Thoracic aorta (tissue), 2 donors: Measurements from ENCODE around the gene PFKFB2. TPM values are rescaled to one million over a fixed set of nuclear protein-coding genes. Genes with fewer than 3 reads are reported as not detected.

ENCODE experiments used
- ATAC-seq: fragments of 150-250 bp; one replicate; pipeline ENCODE4 v1.8.0; 2017; ENCODE audit warnings: low read depth; ENCODE audit not compliant: insufficient number of reproducible peaks, low FRiP score
- DNase-seq: peaks from one replicate; pipeline ENCODE4 v3.0.0-alpha.2; 2020; ENCODE audit warnings: low spot score
- H3K27ac ChIP-seq, 2 donors: fragments of 200-600 bp; sonication (generic); 1 replicate in 1 of 2; 2 replicates in 1 of 2; pipeline ENCODE4 v1.5.1; 2016; ENCODE audit warnings: mild to moderate bottlenecking in 2 of 2, moderate library complexity in 2 of 2
- H3K27me3 ChIP-seq: fragments of 200-600 bp; sonication (generic); replicated peaks from 2 replicates; pipeline ENCODE4 v1.6.0; 2016; ENCODE audit warnings: mild to moderate bottlenecking; ENCODE audit not compliant: insufficient read depth
- H3K36me3 ChIP-seq: fragments of 200-600 bp; sonication (generic); one replicate; pipeline ENCODE4 v1.5.1; 2016
- H3K4me1 ChIP-seq, 2 donors: fragments of 200-600 bp; sonication (generic); 1 replicate in 1 of 2; 2 replicates in 1 of 2; pipeline versions ENCODE4 v1.5.1 to v1.6.0; 2016; ENCODE audit warnings: low read depth in 2 of 2, mild to moderate bottlenecking in 1 of 2; ENCODE audit not compliant: control insufficient read depth in 1 of 2
- H3K4me3 ChIP-seq: fragments of 200-600 bp; sonication (generic); 2 replicates; pipeline ENCODE4 v1.5.1; 2016; ENCODE audit warnings: mild to moderate bottlenecking
- H3K9me3 ChIP-seq: fragments of 200-600 bp; sonication (generic); 2 replicates; pipeline ENCODE4 v1.5.1; 2016
- CTCF ChIP-seq: fragments of 200-600 bp; sonication (generic); IDR thresholded peaks from one replicate; pipeline ENCODE4 v1.5.1; 2019; ENCODE audit warnings: antibody characterized with exemption
- total RNA-seq, 2 donors: library from RNA; depleted of rRNA; stranded (reverse); fragments of >200 nt; gene quantifications; one replicate each; pipeline versions ENCODE4 v1.1.0 to v1.2.3, GENCODE V29; 2016

Gene PFKFB2
- total RNA-seq, 2 donors from 2014 or later, result 6.4 to 8.5 TPM

- Histone ChIP-seq H3K9me3 (no peaks in the 10 kb centered on the region), H3K27ac (no peak overlapping the region), H3K4me3 (no peak overlapping the region), H3K4me1 (peaks cover 4 to 6% of the 10 kb centered on the region in 2 donors), H3K36me3 (no peaks in the 10 kb centered on the region), H3K27me3 (no peaks in the 10 kb centered on the region)
- no peak for DNase-seq
- ATAC-seq, result no peak
- TF ChIP-seq CTCF, result no peak
Observed at GRCh38 chr1:207091200-207091908, 38.3 kb downstream of the PFKFB2 start.

GRCh38 chr1:207093944-207094343 is 40.9 kb downstream of the PFKFB2 start:
- peaks cover 4 to 6% of the 10 kb centered on the region in 2 donors for H3K4me1 ChIP-seq
- DNase-seq (no peak), ATAC-seq (no peak)
- no peak overlapping the region for H3K4me3 ChIP-seq
- H3K36me3 ChIP-seq, result no peaks in the 10 kb centered on the region
- no peaks in the 10 kb centered on the region for H3K9me3 ChIP-seq
- no peak for TF ChIP-seq CTCF
- no peaks in the 10 kb centered on the region for H3K27me3 ChIP-seq
- H3K27ac ChIP-seq, result no peak overlapping the region

- DNase-seq (no peak), ATAC-seq (no peak)
- Histone ChIP-seq H3K4me1 (no peaks in the 10 kb centered on the region), H3K4me3 (no peak overlapping the region), H3K36me3 (no peaks in the 10 kb centered on the region), H3K27ac (no peak overlapping the region), H3K9me3 (no peaks in the 10 kb centered on the region), H3K27me3 (no peaks in the 10 kb centered on the region)
- TF ChIP-seq CTCF, result no peak
Observed at GRCh38 chr1:207097871-207098324, 44.8 kb downstream of the PFKFB2 start.

- no peak for DNase-seq
- H3K9me3 ChIP-seq, result no peaks in the 10 kb centered on the region
- no peak for TF ChIP-seq CTCF
- H3K27ac ChIP-seq, result no peak overlapping the region
- no peak overlapping the region for H3K4me3 ChIP-seq
- no peak for ATAC-seq
- H3K27me3 ChIP-seq, result no peaks in the 10 kb centered on the region
- no peaks in the 10 kb centered on the region for H3K36me3 ChIP-seq
- H3K4me1 ChIP-seq, result no peaks in the 10 kb centered on the region
Observed at GRCh38 chr1:207101720-207102119, 48.6 kb downstream of the PFKFB2 start.

- H3K9me3 ChIP-seq, result no peaks in the 10 kb centered on the region
- DNase-seq, result no peak
- no peak overlapping the region for H3K27ac ChIP-seq
- H3K4me1 ChIP-seq, result no peaks in the 10 kb centered on the region
- ATAC-seq, result no peak
- no peaks in the 10 kb centered on the region for H3K36me3 ChIP-seq
- H3K27me3 ChIP-seq, result no peaks in the 10 kb centered on the region
- no peak overlapping the region for H3K4me3 ChIP-seq
- TF ChIP-seq CTCF, result no peak
Observed at GRCh38 chr1:207102146-207102545, 49.1 kb downstream of the PFKFB2 start.
